GM12878 (cell line): Measurements from ENCODE around the gene CLN3. TPM values are rescaled to one million over a fixed set of nuclear protein-coding genes. Genes with fewer than 3 reads are reported as not detected.

ENCODE experiments used
- BCLAF1 ChIP-seq: fragments of 450-650 bp; IDR thresholded peaks from 2 replicates; pipeline ENCODE4 v1.6.1; 2017; ENCODE audit warnings: antibody characterized with exemption, mild to moderate bottlenecking, moderate library complexity
- BHLHE40 ChIP-seq, 2 experiments: fragments of 450-650 bp in 1 of 2; IDR thresholded peaks; 2 replicates each; pipeline ENCODE4 v1.6.1; 2011 to 2017; ENCODE audit warnings: low read depth in 2 of 2, borderline replicate concordance in 1 of 2, improper control_type of control experiment in 1 of 2, low read length in 1 of 2, mild to moderate bottlenecking in 1 of 2
- DPF2 ChIP-seq: fragments of 450-650 bp; IDR thresholded peaks from 2 replicates; pipeline ENCODE4 v1.6.1; 2017; ENCODE audit warnings: mild to moderate bottlenecking
- EED ChIP-seq: sonication (generic); IDR thresholded peaks from 2 replicates; pipeline ENCODE4 v1.6.1; 2016; ENCODE audit warnings: antibody characterized with exemption, low read depth
- ELK1 ChIP-seq: IDR thresholded peaks from 2 replicates; pipeline ENCODE4 v1.6.1; 2012; ENCODE audit warnings: low read depth, low read length, improper control_type of control experiment
- EZH2 ChIP-seq: IDR thresholded peaks from 2 replicates; pipeline ENCODE4 v1.6.1; 2012; ENCODE audit warnings: low read depth, mild to moderate bottlenecking, control low read depth, inconsistent platforms, low read length, borderline replicate concordance; ENCODE audit not compliant: control insufficient read depth
- MTA2 ChIP-seq: fragments of 450-650 bp; IDR thresholded peaks from 2 replicates; pipeline ENCODE4 v1.6.1; 2016; ENCODE audit warnings: low read depth, mild to moderate bottlenecking, moderate library complexity
- NFXL1 ChIP-seq: fragments of 450-650 bp; IDR thresholded peaks from 2 replicates; pipeline ENCODE4 v1.6.1; 2017; ENCODE audit warnings: antibody characterized with exemption, mild to moderate bottlenecking, borderline replicate concordance
- NR2F1 ChIP-seq: fragments of 450-650 bp; conservative IDR thresholded peaks from 2 replicates; pipeline ENCODE4 v1.6.1; 2017; ENCODE audit warnings: mild to moderate bottlenecking
- RB1 ChIP-seq: fragments of 450-650 bp; formaldehyde crosslinking; IDR thresholded peaks from 2 replicates; pipeline ENCODE4 v1.6.1; 2017; ENCODE audit warnings: mild to moderate bottlenecking, borderline replicate concordance
- RCOR1 ChIP-seq: conservative IDR thresholded peaks from 2 replicates; pipeline ENCODE4 v1.6.1; 2012; ENCODE audit warnings: low read depth, low read length, improper control_type of control experiment
- RELB ChIP-seq: fragments of 450-650 bp; IDR thresholded peaks from 2 replicates; pipeline ENCODE4 v1.6.1; 2017; ENCODE audit warnings: low read depth, mild to moderate bottlenecking, moderate library complexity
- RUNX3 ChIP-seq: IDR thresholded peaks from 2 replicates; pipeline ENCODE4 v1.6.1; 2012; ENCODE audit warnings: low read length, inconsistent platforms
- SMAD1 ChIP-seq: fragments of 450-650 bp; IDR thresholded peaks from 2 replicates; pipeline ENCODE4 v1.6.1; 2018; ENCODE audit warnings: mild to moderate bottlenecking, low read depth; ENCODE audit not compliant: partially characterized antibody
- SMARCA5 ChIP-seq: fragments of 450-650 bp; IDR thresholded peaks from 2 replicates; pipeline ENCODE4 v1.6.1; 2017; ENCODE audit warnings: mild to moderate bottlenecking
- SREBF1 ChIP-seq: IDR thresholded peaks from 2 replicates; pipeline ENCODE4 v1.6.1; 2012; ENCODE audit warnings: mild to moderate bottlenecking, low read length
- USF2 ChIP-seq: IDR thresholded peaks from 2 replicates; pipeline ENCODE4 v1.6.1; 2011; ENCODE audit warnings: low read depth, low read length, improper control_type of control experiment, borderline replicate concordance
- ZNF687 ChIP-seq: fragments of 450-650 bp; IDR thresholded peaks from 2 replicates; pipeline ENCODE4 v1.6.1; 2017; ENCODE audit warnings: mild to moderate bottlenecking, moderate library complexity
- polyA plus RNA-seq, 11 experiments: library from polyadenylated mRNA; depleted of rRNA in 4 of 11; unstranded in 6 of 11; stranded (reverse) in 5 of 11; fragments of >200 nt; fragmentation: Nextera tagmentation in 4 of 11; fragmentation: Illumina TruSeq in 1 of 11; extraction: Ambion mirVana in 4 of 11; extraction: Trizol in 1 of 11; gene quantifications; 1 replicate in 1 of 11; 2 replicates in 10 of 11; pipeline versions ENCODE4 v1.2.1 to v1.2.3, GENCODE V29; 2011 to 2016; ENCODE audit warnings: inconsistent platforms in 2 of 11, missing spikeins in 2 of 11, low read depth in 1 of 11
- total RNA-seq, 4 experiments: library from RNA; depleted of rRNA in 3 of 4; stranded (reverse); fragments of >200 nt in 3 of 4; fragmentation: Illumina TruSeq in 1 of 4; extraction: Trizol in 1 of 4; gene quantifications; 2 replicates each; pipeline versions ENCODE4 v1.2.1 to v1.2.3, GENCODE V29; 2013 to 2021

Gene CLN3
- total and polyA plus RNA-seq, 10 of the 15 experiments (the other 5 are each of a cell fraction or from before 2014, with no cell fraction given), result 2.3 to 25.0 (median 16.6) TPM

GRCh38 chr16:28491970-28492474, at the start of gene CLN3 (continued):
- TF ChIP-seq USF2 (peak; percentile 99), MTA2 (no peak), RCOR1 (0 out of 2 replicates have a peak, but pooled peaks have one; percentile 20), ELK1 (no peak), BCLAF1 (no peak), NFXL1 (no peak), EZH2 (no peak), BHLHE40 (IDR thresholded peaks at IDR 0.05; ENCODE audit: borderline replicate concordance in 1 of 2, low read depth in 2 of 2, low read length in 1 of 2) (peak; percentile 97 to 98), RUNX3 (peak; percentile 73), SREBF1 (no peak; the same call in 1 of the 2 replicates), ZNF687 (no peak), RB1 (no peak), DPF2 (0 out of 2 replicates have a peak, but pooled peaks have one; percentile 27), NR2F1 (no peak), RELB (peak; percentile 98), EED (no peak; the same call in 1 of the 2 replicates), SMARCA5 (no peak), SMAD1 (no peak)
